ENCODE results near the gene NACC2.

Gene NACC2

DNA sequence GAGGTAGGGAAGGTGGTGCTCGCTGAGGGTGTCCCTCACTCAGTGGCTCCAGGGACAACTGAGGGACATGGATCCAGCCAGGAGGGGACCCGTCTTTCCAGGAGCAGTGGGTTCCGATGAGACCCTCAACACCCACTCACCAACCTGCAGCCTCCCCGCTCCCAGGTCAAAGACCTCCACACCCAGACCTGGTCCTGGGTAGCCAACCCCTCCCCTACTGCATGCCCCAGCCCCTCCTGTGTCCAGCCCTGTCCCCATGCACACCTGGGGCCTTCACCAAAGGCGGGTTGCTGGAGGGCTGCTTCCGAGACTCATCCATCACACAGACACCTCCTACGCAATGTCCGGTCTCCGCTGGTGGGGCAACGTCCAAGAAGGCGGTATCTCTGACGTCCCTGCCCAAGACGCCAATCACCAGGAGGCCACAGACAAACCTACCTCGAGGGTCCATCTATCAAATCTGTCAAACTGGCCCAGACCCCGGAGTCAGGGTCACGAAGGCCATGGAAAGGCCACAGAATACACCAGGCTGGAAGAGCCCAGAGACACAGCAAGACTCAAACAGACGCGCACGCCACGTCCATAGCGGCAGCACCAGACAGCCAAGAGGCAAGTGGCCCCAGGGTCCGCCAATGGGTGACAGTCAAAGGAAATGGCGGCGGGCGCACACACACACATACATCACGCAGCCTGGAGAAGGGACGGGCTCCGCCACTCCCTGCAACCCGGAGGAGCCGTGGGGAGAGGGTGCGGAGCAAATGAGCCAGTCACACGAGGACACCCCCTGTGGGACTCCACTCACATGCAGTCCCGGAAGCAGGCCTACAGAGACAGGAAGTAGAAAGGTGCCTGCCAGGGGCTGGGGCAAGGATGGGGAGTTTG, 10.8 kb downstream of the NACC2 start:
- TF ChIP-seq, protein P1, sequence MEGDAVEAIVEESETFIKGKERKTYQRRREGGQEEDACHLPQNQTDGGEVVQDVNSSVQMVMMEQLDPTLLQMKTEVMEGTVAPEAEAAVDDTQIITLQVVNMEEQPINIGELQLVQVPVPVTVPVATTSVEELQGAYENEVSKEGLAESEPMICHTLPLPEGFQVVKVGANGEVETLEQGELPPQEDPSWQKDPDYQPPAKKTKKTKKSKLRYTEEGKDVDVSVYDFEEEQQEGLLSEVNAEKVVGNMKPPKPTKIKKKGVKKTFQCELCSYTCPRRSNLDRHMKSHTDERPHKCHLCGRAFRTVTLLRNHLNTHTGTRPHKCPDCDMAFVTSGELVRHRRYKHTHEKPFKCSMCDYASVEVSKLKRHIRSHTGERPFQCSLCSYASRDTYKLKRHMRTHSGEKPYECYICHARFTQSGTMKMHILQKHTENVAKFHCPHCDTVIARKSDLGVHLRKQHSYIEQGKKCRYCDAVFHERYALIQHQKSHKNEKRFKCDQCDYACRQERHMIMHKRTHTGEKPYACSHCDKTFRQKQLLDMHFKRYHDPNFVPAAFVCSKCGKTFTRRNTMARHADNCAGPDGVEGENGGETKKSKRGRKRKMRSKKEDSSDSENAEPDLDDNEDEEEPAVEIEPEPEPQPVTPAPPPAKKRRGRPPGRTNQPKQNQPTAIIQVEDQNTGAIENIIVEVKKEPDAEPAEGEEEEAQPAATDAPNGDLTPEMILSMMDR (IDR thresholded peaks at IDR 0.05; ENCODE audit: control insufficient read depth, insufficient read depth, low read depth, low read length, missing control alignments): no peak
- DNase-seq (ENCODE audit: low read depth): no peak
- no peak overlapping the region for H3K4me3 ChIP-seq (ENCODE audit: control insufficient read depth, low read depth, low read length)

DNA sequence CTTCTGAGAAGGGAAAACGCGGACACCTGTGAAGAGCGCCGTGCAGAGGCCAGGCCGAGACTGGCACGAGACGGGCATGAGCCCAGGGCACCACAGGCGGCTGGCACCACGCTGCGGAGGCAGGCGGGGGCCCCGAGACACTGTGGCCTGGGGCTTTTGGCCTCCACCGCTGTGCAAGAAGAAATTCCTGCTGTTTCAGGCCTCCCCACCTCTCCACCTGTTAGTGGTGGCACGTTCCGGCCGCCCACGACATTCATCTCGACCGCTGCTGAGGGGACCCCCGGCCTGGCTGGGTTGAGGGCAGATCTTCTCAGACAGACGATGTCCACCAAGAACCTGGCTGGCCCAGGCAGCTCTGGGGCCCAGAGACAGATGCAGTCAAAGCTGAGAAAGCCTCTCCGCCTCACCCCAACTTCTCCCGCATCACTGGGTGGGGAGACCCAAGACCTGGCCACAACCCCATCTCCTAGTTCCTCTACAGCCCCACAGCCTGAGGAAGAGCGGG, 11.5 kb downstream of the NACC2 start:
- TF ChIP-seq, protein P1 (IDR thresholded peaks at IDR 0.05; ENCODE audit: control insufficient read depth, insufficient read depth, low read depth, low read length, missing control alignments): no peak
- no peak for DNase-seq (ENCODE audit: low read depth)
- no peak overlapping the region for H3K4me3 ChIP-seq (ENCODE audit: control insufficient read depth, low read depth, low read length)

DNA sequence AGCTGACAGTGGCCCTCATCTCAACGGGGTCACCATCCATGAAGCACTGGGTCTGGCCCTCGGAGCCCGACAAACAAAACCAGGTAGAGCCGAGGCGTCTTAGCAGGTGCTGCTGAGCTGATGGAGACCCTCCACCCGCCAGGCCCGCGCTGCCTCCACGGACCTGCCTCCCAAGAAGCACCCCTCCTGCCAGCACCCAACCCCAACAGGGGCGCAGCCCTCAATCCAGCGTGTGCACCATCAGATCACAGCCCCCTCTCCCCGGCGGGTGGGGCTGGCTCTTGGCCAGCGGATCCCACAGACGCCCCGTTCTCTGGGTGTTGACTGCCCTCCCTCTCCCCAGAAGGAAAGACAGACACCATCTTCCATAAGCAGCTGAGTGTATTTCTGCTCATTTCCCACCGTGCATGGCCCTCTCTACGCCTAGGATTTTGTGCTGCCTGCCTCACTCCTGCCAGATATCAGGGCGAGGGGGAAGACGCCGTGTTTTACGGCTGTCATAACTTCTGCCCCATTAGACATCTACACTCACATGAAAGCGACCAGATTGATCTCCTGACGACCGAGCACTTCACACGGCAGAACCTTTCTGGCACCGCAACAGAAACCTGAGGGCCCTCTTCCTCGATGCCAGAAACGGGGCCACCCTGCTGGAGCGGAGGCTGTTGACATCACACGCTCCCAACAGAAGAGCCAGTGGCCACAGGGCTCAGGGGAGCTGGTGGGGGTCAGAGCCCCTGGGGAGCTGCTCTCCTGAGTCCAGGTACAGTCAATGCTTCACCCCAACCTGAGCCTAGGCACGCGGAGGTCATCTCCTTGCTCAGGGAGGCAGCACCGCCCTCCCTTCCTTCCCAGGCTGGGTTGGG, 12.4 kb downstream of the NACC2 start:
- no peak for DNase-seq (ENCODE audit: low read depth)
- no peak overlapping the region for H3K4me3 ChIP-seq (ENCODE audit: control insufficient read depth, low read depth, low read length)
- TF ChIP-seq, protein P1 (IDR thresholded peaks at IDR 0.05; ENCODE audit: control insufficient read depth, insufficient read depth, low read depth, low read length, missing control alignments): no peak

DNA sequence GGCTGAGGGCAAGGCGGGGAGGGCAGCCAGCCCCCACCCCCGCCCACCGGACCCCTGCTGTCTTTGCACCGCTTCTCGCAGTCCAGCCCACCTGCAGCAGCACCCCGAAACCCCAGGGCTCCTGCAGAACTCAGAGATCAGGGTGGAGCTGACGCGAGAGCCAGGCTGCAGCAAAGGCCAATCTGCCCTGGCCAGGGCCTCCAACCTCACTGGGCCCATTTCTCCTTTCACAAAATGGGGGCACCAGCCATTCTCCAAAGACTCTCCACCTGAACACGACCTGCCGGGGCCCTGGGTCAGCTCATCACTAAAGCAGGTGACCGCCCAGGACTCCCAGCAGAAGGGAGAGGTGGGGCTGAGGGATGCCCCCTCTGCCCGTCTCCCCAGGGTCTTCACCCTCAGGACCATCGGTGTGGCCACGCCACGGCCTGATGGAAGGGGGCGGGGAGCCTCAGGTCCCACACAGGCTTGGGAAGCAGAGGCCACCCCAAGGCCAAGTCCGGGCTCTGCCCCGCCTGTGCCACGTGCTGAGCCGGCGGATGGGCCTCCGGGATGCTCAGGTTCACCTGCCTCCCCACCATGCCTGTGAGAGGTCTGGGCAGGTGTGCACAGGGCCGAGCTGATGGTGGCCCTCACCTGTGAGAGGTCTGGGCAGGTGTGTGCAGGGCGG, 13.1 kb downstream of the NACC2 start:
- DNase-seq (ENCODE audit: low read depth): no peak
- H3K4me3 ChIP-seq (ENCODE audit: control insufficient read depth, low read depth, low read length): no peak overlapping the region
- TF ChIP-seq, protein P1 (IDR thresholded peaks at IDR 0.05; ENCODE audit: control insufficient read depth, insufficient read depth, low read depth, low read length, missing control alignments): no peak

DNA sequence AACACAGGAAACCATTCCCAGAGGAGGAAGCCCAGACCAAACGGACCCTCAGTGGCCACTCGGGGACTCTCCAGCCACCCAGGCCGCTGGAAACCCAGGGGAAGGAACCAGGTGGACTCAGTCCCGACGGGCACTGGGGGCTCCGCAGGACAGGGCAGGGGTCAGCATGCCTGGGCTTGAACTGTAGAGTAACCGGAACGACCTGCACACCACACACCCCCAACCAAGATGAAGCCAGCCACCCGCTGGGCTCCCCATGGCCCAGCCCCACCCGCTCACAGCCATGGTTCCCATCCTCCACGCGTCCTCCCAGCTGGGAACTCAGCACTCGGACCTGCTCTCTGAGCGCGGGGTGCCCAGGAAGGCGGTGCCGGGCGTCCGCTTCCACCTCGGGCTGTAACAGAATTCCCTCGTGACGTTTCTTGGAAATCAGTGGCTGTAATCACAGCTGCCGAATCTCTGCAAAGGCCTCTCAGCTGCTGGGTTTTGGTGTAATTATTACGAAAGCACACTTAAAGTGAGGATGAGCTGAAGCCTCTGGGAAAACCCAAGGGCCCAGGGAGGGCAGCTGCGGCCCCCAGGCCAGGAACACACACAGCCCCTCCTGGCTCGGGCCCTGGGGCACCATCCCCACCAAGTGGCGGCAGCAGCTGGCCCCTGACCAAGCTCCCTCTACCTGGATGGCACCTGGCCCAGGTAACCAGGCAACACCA, 13.8 kb downstream of the NACC2 start:
- no peak overlapping the region for H3K4me3 ChIP-seq (ENCODE audit: control insufficient read depth, low read depth, low read length)
- DNase-seq (ENCODE audit: low read depth): no peak
- TF ChIP-seq, protein P1 (IDR thresholded peaks at IDR 0.05; ENCODE audit: control insufficient read depth, insufficient read depth, low read depth, low read length, missing control alignments): no peak
